T-cell (primary cell): Measurements from ENCODE around the gene ERCC8. TPM values are rescaled to one million over a fixed set of nuclear protein-coding genes. Genes with fewer than 3 reads are reported as not detected.

Source experiments
- ATAC-seq, 4 experiments: fragments of 200-7000 bp in 3 of 4; fragments of 150-1000 bp in 1 of 4; cut with Tn5 transposase; replicated peaks in 1 of 4; 1 replicate in 3 of 4; 2 replicates in 1 of 4; pipeline ENCODE4 v1.10.0; 2021; ENCODE audit warnings: moderate library complexity in 3 of 4, mild to moderate bottlenecking in 2 of 4, moderate number of reproducible peaks in 1 of 4
- CTCF ChIA-PET, 2 donors: fragments of 300-600 bp; sonication (Branson Sonifier 250); formaldehyde crosslinking; loops; one replicate each; lab custom pipeline; 2022; ENCODE audit warnings: antibody characterized with exemption in 2 of 2; lab: Charles Lee
- POLR2A ChIA-PET, 2 donors: fragments of 300-600 bp; sonication (Branson Sonifier 250); formaldehyde crosslinking; loops; one replicate each; lab custom pipeline; 2022; ENCODE audit warnings: antibody characterized with exemption in 2 of 2; lab: Charles Lee
- DNase-seq, 35 experiments: peaks; one replicate each; pipeline versions ENCODE4 v3.0.0 to v3.0.0-alpha.2; 2013 to 2023
- H3K27ac ChIP-seq: one replicate; pipeline ENCODE4 v1.5.1; 2013; ENCODE audit warnings: low read length
- H3K27me3 ChIP-seq, 2 experiments: replicated peaks in 1 of 2; 1 replicate in 1 of 2; 2 replicates in 1 of 2; pipeline versions ENCODE4 v1.6.1 to v1.7.0; 2013; ENCODE audit warnings: low read length in 1 of 2, mixed read lengths in 1 of 2; ENCODE audit not compliant: control insufficient read depth in 2 of 2, insufficient read depth in 2 of 2; ENCODE audit errors: extremely low read depth in 1 of 2
- H3K36me3 ChIP-seq, 2 donors: 1 replicate in 1 of 2; 2 replicates in 1 of 2; pipeline versions ENCODE4 v1.6.1 to v1.7.0; 2013; ENCODE audit warnings: low read length in 1 of 2; ENCODE audit not compliant: control insufficient read depth in 2 of 2, insufficient read depth in 1 of 2; ENCODE audit errors: extremely low read depth in 1 of 2
- H3K4me1 ChIP-seq, 2 experiments: 1 replicate in 1 of 2; 2 replicates in 1 of 2; pipeline versions ENCODE4 v1.6.1 to v1.7.0; 2013; ENCODE audit warnings: low read length in 2 of 2, mixed read lengths in 1 of 2; ENCODE audit not compliant: insufficient read depth in 2 of 2, control insufficient read depth in 1 of 2; ENCODE audit errors: extremely low read depth in 1 of 2
- H3K4me3 ChIP-seq, 2 donors: 1 replicate in 1 of 2; 2 replicates in 1 of 2; pipeline versions ENCODE4 v1.5.1 to v1.7.0; 2013; ENCODE audit warnings: mild to moderate bottlenecking in 2 of 2, low read length in 1 of 2, moderate library complexity in 1 of 2; ENCODE audit not compliant: control insufficient read depth in 1 of 2; ENCODE audit errors: extremely low read depth in 1 of 2
- H3K9me3 ChIP-seq: 2 replicates; pipeline ENCODE4 v1.7.0; 2013
- H3K27ac Mint-ChIP-seq, 2 donors: one replicate each; pipeline ENCODE4 v1.8.0; 2020 to 2021; ENCODE audit warnings: mild to moderate bottlenecking in 2 of 2, mixed read lengths in 2 of 2
- H3K27me3 Mint-ChIP-seq, 2 donors: one replicate each; pipeline ENCODE4 v1.8.0; 2021 to 2022; ENCODE audit warnings: mixed read lengths in 2 of 2
- H3K36me3 Mint-ChIP-seq: one replicate; pipeline ENCODE4 v1.8.0; 2021; ENCODE audit warnings: mixed read lengths
- H3K4me1 Mint-ChIP-seq, 3 donors: one replicate each; pipeline ENCODE4 v1.8.0; 2020 to 2022; ENCODE audit warnings: mixed read lengths in 3 of 3, mild to moderate bottlenecking in 1 of 3
- H3K4me3 Mint-ChIP-seq, 3 donors: one replicate each; pipeline ENCODE4 v1.8.0; 2020 to 2022; ENCODE audit warnings: mild to moderate bottlenecking in 3 of 3, mixed read lengths in 3 of 3, moderate library complexity in 3 of 3
- H3K9me3 Mint-ChIP-seq, 3 donors: one replicate each; pipeline ENCODE4 v1.8.0; 2020 to 2022; ENCODE audit warnings: mixed read lengths in 3 of 3
- WGBS: methylation state at CpG from one replicate; pipeline ENCODE4 v1.1.5; 2013; ENCODE audit warnings: missing lambda C conversion rate; ENCODE audit not compliant: insufficient coverage; 5-methylcytosine and 5-hydroxymethylcytosine counted together
- total RNA-seq, 35 experiments: library from RNA in 6 of 35; stranded (reverse) in 6 of 35; fragments of 120-200 nt in 1 of 35; gene quantifications; one replicate each; pipeline versions ENCODE4 v1.2.1 to v1.2.4 and lab custom pipeline; 2013 to 2026

The ERCC8 gene
- total RNA-seq, 5 donors from 2014 or later (not counting 1 experiment from before 2014, with no cell fraction given) = 6.8 to 10.1 (median 7.3) TPM

DNA sequence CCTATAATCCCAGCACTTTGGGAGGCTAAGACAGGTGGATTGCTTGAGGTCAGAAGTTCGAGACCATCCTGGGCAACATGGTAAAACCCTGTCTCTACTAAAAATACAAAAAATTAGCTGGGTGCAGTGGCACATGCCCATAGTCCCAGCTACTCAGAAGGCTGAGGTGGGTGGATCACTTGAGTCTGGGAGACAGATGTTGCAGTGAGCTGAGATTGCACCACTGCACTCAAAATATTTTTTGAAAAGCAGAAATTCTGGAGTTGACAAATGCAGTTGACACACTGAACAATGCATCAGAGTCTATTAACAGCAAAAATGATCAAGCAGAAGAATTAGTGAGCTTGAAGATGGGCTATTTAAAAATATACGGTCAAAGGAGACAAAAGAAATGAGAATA lies 35.6 kb upstream of the ERCC8 start:
- CTCF ChIA-PET = interaction anchor here in 1 of 2 donors (0.6 kb wide), 1 partner anchor 98 kb away, joined by 3 read pairs; no protein-coding TSS in a partner anchor
- WGBS = no CpG with 5 or more reads among the region's 2 CpGs
- Mint-ChIP-seq H3K4me1 (peaks cover 2 to 10% (median 4%) of the 10 kb centered on the region in 3 donors), H3K9me3 (peaks cover 18 to 31% (median 19%) of the 10 kb centered on the region in 3 donors), H3K4me3 (no peak overlapping the region), H3K27me3 (no peaks in the 10 kb centered on the region), H3K36me3 (peaks cover 50% of the 10 kb centered on the region), H3K27ac (no peak overlapping the region)
- Histone ChIP-seq H3K4me1 (no peaks in the 10 kb centered on the region), H3K36me3 (no peaks in the 10 kb centered on the region), H3K4me3 (no peak overlapping the region), H3K27me3 (no peaks in the 10 kb centered on the region), H3K27ac (no peak overlapping the region), H3K9me3 (peaks cover 3% of the 10 kb centered on the region)
- DNase-seq (no peak), ATAC-seq (no peak)
- POLR2A ChIA-PET = no interaction called here

DNA sequence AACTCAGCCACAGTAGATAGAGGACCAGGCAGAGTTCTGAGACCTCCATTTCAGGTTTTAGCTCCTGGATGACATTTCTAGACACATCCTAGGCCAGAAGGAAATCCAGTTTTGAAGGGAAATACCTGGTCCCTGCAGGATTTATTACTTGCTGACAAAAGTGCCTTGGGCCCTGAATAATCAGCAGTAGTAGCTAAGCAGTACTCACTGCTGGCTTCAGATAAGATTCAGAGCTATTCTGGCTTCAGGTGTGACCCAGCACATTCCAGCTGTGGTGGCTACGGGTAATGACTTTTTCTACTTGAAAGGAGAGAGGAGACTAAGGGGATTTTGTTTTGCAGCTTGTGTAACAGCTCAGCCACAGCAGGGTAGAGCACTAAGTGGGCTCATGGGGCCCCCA lies 34.1 kb upstream of the ERCC8 start:
- H3K27me3 ChIP-seq = no peaks in the 10 kb centered on the region
- H3K4me1 ChIP-seq = no peaks in the 10 kb centered on the region
- H3K36me3 ChIP-seq = no peaks in the 10 kb centered on the region
- ChIA-PET POLR2A (interaction anchor here in 1 of 2 donors (1.4 kb wide), 1 partner anchor 14 kb away, joined by 4 read pairs; no protein-coding TSS in a partner anchor), CTCF (no interaction called here)
- peaks cover 3% of the 10 kb centered on the region for H3K9me3 ChIP-seq
- H3K27ac Mint-ChIP-seq = no peak overlapping the region
- peaks cover 48% of the 10 kb centered on the region for H3K36me3 Mint-ChIP-seq
- H3K27ac ChIP-seq = no peak overlapping the region
- peaks cover 7 to 17% (median 11%) of the 10 kb centered on the region in 3 donors for H3K4me1 Mint-ChIP-seq
- WGBS = 60% methylated on average over 1 of the region's 1 CpG
- no peak overlapping the region for H3K4me3 Mint-ChIP-seq
- peaks cover 11 to 24% (median 14%) of the 10 kb centered on the region in 3 donors for H3K9me3 Mint-ChIP-seq
- no peak for DNase-seq
- no peaks in the 10 kb centered on the region for H3K27me3 Mint-ChIP-seq
- H3K4me3 ChIP-seq = no peak overlapping the region
- ATAC-seq = no peak

DNA sequence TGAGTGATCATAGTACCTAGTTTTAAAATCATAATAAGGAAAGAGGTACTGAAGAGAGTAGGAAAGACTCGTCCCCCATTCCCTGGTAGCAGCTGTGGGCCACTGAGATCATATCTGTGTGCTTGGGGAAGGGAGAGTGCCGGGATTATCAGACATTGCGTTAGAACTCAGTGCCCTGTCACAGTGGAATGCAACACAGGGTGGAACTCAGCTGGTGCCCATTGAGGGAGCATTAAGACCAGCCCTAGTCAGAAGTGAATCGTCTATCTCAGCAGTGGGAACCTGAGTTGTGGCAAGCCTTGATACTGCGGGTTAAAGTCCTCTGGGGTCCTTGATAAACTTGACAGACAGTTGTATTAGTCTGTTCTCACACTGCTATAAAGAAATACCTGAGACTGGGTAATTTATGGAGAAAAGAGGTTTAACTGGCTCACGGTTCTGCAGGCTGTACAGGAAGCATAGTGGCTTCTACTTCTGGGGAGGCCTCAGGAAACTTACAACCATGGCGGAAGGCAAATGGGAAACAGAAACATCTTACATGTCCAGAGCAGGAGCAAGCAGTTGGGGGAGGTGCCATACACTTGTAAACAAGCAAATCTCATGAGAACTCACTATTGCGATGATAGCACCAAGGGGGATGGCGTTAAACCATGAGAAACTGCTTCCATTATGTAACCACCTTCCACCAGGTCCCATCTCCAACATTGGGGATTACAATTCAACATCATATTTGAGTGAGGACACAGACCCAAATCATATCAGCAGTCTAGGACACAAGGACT lies 33.3 kb upstream of the ERCC8 start:
- no peaks in the 10 kb centered on the region for H3K4me1 ChIP-seq
- Mint-ChIP-seq H3K27me3 (no peaks in the 10 kb centered on the region), H3K27ac (no peak overlapping the region), H3K4me1 (peaks cover 7 to 19% (median 14%) of the 10 kb centered on the region in 3 donors), H3K9me3 (peaks cover 11 to 24% (median 14%) of the 10 kb centered on the region in 3 donors), H3K36me3 (peaks cover 52% of the 10 kb centered on the region), H3K4me3 (no peak overlapping the region)
- DNase-seq (no peak), ATAC-seq (no peak)
- WGBS = 93% methylated on average over 2 of the region's 9 CpGs
- H3K27ac ChIP-seq = no peak overlapping the region
- peaks cover 3% of the 10 kb centered on the region for H3K9me3 ChIP-seq
- H3K36me3 ChIP-seq = no peaks in the 10 kb centered on the region
- H3K4me3 ChIP-seq = no peak overlapping the region
- ChIA-PET POLR2A (interaction anchor here in 1 of 2 donors (1.4 kb wide), 1 partner anchor 13 kb away, joined by 4 read pairs; no protein-coding TSS in a partner anchor), CTCF (interaction anchor here in 1 of 2 donors (0.7 kb wide), 1 partner anchor 18 kb away, joined by 3 read pairs; no protein-coding TSS in a partner anchor)
- H3K27me3 ChIP-seq = no peaks in the 10 kb centered on the region

DNA sequence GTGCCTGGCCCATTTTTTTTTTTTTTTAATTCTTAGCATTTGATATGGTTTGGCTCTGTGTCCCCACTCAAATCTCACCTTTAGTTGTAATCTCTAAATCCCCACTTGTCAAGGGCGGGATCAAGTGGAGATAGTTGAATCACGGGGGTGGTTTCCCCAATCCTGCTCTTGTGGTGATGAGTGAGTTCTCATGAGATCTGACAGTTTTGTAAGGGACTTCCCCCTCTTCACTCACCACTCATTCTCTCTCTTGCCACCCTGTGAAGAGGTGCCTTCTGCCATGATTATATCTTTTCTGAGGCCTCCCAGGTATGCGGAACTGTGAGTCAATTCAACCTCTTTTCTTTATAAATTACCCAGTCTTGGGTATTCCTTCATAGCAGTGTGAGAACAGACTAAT lies 27.4 kb upstream of the ERCC8 start:
- H3K27me3 ChIP-seq = no peaks in the 10 kb centered on the region
- no peak for ATAC-seq
- ChIA-PET CTCF (interaction anchor here in 1 of 2 donors (0.7 kb wide), 1 partner anchor 564 kb away, joined by 3 read pairs; no protein-coding TSS in a partner anchor), POLR2A (no interaction called here)
- Mint-ChIP-seq H3K27me3 (no peaks in the 10 kb centered on the region), H3K4me1 (peaks cover 18 to 32% (median 22%) of the 10 kb centered on the region in 3 donors), H3K27ac (no peak overlapping the region), H3K9me3 (peaks cover 7 to 35% (median 15%) of the 10 kb centered on the region in 3 donors), H3K36me3 (peaks cover 42% of the 10 kb centered on the region), H3K4me3 (no peak overlapping the region)
- no peak overlapping the region for H3K27ac ChIP-seq
- peak in 1 of 35 experiments; percentile 6 for DNase-seq
- no peaks in the 10 kb centered on the region for H3K4me1 ChIP-seq
- H3K36me3 ChIP-seq = no peaks in the 10 kb centered on the region
- H3K4me3 ChIP-seq = no peak overlapping the region
- H3K9me3 ChIP-seq = no peaks in the 10 kb centered on the region
- WGBS = no CpG with 5 or more reads among the region's 3 CpGs

DNA sequence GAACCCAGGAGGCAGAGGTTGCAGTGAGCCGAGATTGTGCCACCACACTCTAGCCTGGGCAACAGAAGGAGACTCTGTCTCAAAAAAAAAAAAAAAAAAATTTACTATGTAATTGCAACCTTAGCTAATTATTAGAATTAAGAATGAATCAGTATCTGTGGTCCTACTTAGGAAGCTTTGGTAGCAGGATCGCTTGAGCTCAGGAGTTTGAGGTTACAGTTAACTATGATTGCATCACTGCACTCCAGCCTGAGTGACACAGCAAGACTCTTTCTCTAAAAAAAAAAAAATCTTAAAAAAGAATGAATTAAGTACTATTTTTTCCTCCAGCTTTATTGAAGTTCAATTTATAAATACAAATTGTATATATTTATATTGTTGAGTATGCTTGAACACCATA lies 16.8 kb upstream of the ERCC8 start:
- Mint-ChIP-seq H3K27me3 (no peaks in the 10 kb centered on the region), H3K9me3 (peaks cover 4 to 14% (median 9%) of the 10 kb centered on the region in 3 donors), H3K27ac (no peak overlapping the region), H3K4me1 (peaks cover 6 to 20% (median 11%) of the 10 kb centered on the region in 3 donors), H3K36me3 (peaks cover 22% of the 10 kb centered on the region), H3K4me3 (no peak overlapping the region)
- H3K27ac ChIP-seq = no peak overlapping the region
- peaks cover 0 to 2% of the 10 kb centered on the region in 2 experiments for H3K4me1 ChIP-seq
- ATAC-seq (no peak), DNase-seq (no peak)
- H3K9me3 ChIP-seq = no peaks in the 10 kb centered on the region
- WGBS = no CpG with 5 or more reads among the region's 2 CpGs
- CTCF ChIA-PET = interaction anchor here (0.6 to 1.3 kb wide), 14 partner anchors 17 to 1891 kb away, joined by 3 to 17 read pairs (median 4); partner anchors contain the start of genes ERCC8 (in 2 of the 2) and NDUFAF2 (in 2 of the 2)
- POLR2A ChIA-PET = interaction anchor here in 1 of 2 donors (0.7 kb wide), 1 partner anchor 27 kb away, joined by 6 read pairs; no protein-coding TSS in a partner anchor
- H3K27me3 ChIP-seq = no peaks in the 10 kb centered on the region
- H3K36me3 ChIP-seq = no peaks in the 10 kb centered on the region
- no peak overlapping the region for H3K4me3 ChIP-seq

DNA sequence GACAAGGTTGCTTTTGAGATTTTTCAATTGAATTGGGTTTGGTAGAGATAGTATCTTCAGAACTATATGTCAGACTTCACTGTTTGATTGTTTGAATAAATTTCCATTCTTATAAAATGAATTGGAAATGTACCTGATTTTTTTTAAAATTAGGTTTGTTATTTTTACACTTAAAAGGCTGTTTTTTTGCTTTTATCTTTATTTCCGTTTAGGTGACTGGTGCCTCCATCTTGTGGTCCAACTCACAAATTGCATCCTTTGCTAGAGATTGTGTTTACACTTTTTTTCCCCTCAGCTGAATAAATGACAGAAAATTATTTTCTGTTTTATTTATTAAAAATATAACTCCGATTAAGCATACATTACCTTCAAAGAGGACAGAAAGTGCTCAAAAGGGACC lies 15.7 kb upstream of the ERCC8 start:
- H3K27me3 ChIP-seq = no peaks in the 10 kb centered on the region
- Mint-ChIP-seq H3K4me3 (no peak overlapping the region), H3K9me3 (peaks cover 0 to 3% (median 0%) of the 10 kb centered on the region in 3 donors), H3K4me1 (peaks cover 6 to 22% (median 12%) of the 10 kb centered on the region in 3 donors), H3K27me3 (no peaks in the 10 kb centered on the region), H3K27ac (no peak overlapping the region), H3K36me3 (peaks cover 11% of the 10 kb centered on the region)
- no peak overlapping the region for H3K4me3 ChIP-seq
- no peak overlapping the region for H3K27ac ChIP-seq
- H3K9me3 ChIP-seq = no peaks in the 10 kb centered on the region
- DNase-seq = peak in 6 of 35 experiments; percentile 4 to 44 (median 7)
- ChIA-PET POLR2A (interaction anchor here in 1 of 2 donors (0.6 kb wide), 1 partner anchor 14 kb away, joined by 4 read pairs; no protein-coding TSS in a partner anchor), CTCF (interaction anchor here (0.8 to 1.5 kb wide), 3 partner anchors 16 to 1160 kb away, joined by 3 to 14 read pairs (median 7); partner anchors contain the start of genes ERCC8 (in 1 of the 2) and NDUFAF2 (in 1 of the 2))
- no peaks in the 10 kb centered on the region for H3K36me3 ChIP-seq
- WGBS = no CpG with 5 or more reads among the region's 2 CpGs
- peak in 1 of 4 experiments; percentile 46 for ATAC-seq
- peaks cover 0 to 2% of the 10 kb centered on the region in 2 experiments for H3K4me1 ChIP-seq
